HG03457 (cell line): Measurements from ENCODE around the gene TLE3.
"Not testable (repeated sequence)": the region's sequence is repeated elsewhere in the genome, so short reads cannot be mapped to it uniquely, and the experiment has no call there.

ENCODE experiments used
- ATAC-seq: cut with Tn5 transposase; IDR thresholded peaks from one replicate; pipeline ENCODE4 v1.9.1; 2021; ENCODE audit warnings: moderate number of reproducible peaks; ENCODE audit not compliant: unreplicated experiment

Gene TLE3

GRCh38 chr15:70097321-70098152 is at the start of gene TLE3:
Gene TLE3, minus strand, starts transcription at chr15:70097917. Its CDS starts 1,119 bp downstream, at chr15:70096798.
- ATAC-seq: peak; percentile 30

DNA sequence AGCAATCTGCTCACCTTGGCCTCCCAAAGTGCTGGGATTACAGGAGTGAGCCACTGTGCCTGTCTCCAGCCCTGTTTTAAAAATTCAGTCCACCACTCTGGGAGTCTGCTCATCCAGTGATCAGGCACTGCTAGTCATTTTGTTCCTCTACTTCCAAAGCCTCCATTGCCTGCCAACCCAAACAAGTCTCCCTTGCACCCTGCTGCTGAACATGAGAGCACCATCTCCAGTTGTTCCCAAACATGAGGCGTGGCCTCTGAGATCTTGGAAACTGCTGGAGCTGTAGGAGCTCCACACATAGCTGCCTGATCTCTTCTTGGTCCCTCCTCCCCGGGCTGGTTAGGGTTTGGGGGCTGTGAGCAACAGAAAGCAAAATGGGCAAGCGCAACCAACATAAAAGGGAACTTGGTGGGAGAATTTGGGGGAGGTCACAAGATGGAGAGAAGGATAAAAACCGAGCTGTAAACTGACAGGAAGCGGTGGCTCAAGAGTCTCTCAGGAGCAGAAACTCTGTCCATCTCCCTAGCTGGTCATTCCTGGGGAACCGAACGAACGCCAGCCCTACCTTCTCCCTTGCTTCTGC is 49.6 kb upstream of the TLE3 start:
- ATAC-seq: no peak

- no peak for ATAC-seq
Measured at GRCh38 chr15:70146771-70147170, 49.1 kb upstream of the TLE3 start.

GRCh38 chr15:70146162-70146561 is 48.4 kb upstream of the TLE3 start:
- no peak for ATAC-seq

DNA sequence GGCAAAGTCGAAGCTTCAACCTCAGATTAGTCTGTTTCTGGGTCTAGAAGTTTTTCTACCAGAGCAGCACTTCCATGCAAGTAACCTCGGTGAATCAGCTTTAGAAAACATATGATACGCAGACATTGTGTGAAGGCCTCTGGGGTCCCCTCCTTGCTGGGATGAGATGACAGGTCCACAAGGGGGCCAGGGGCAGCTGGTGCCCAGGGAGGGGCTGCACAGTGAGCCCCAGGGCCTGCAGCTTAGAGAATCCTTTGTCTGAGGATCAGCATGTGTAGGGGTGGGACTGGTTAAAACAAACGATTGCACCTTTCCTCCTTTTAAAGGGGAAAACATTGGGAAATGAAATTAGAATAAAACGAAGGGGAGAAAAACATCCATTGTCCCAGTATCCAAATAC is 47.5 kb upstream of the TLE3 start:
- no peak for ATAC-seq

GRCh38 chr15:70142322-70143191 is 44.8 kb upstream of the TLE3 start:
- ATAC-seq: no peak

DNA sequence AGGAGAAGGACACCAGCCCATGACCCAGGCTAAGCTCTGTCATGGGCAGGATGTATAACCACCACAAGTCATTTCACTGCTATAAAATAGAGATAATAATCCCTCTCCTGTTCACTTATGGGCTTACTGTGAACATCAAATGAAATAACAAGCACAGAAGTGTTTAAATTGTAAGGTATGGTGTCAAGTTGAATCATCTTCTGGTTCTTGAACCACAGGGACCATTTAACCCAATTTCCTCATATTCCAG is 44.3 kb upstream of the TLE3 start:
- ATAC-seq: no peak

- no peak for ATAC-seq
Measured at GRCh38 chr15:70141376-70142071, 43.8 kb upstream of the TLE3 start.

DNA sequence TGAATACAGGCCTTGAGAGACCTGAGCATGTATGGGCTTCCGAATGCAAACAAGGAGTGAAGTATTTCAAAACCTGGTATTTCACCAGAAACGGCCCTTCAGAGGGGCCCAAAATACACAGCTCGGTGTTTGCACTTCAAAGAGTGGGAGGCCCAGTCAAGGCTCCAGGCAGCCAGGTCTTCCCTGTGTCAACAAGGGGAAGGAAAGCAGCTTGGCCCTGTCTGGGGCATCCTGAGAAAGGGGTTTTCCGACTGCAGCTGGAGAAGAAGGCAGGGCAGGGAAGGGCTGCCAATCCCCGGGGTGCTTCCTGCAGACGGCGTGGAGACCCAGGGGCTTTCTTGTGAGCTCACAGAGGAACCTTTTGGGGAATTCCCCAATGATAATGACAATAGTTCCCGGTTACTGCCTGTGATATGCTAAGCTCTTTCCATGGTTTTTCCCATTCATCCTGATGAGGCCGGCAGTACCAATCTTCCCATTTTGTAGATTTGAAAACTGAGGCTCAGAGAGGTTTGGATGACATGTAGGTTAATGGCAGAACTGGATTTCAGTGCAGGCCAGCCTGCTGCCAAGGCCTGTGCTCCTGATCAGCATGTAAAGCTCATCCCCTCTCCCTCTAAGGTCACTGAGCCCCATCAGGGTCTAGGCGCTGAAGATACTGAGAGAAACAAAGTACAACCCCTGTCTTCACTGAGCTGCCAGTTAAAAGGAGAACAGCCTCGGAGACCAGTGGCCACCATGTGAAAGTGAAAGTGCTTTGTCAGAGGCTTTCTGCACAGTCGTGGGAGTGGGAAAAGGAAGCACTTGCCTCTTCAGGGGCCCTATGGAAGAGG is 43.0 kb upstream of the TLE3 start:
- no peak for ATAC-seq

DNA sequence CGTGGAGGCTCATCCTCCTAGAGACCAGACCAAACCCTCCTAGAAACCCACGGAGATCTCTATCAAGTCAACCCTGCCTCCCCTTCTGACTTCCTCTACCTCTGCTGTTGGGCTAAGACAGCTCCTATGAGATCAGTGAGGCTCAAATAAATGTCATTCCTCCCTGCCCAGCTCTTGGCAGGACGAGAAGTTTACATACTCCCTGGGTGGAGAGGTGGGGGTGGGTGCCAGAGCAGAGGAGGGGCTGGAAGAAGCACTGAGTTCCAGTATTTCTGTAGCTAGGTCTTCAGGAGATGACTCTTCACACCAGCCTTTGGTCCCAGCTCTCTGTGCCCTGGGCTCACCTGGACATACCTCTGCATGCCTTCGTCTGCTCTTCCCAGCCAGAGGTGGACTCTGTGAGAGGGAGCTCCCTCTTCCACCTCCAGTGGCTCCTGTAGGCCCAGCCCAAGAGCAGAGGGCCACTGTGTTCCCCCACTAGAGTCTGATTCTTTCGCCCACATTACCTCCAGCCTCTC is 42.4 kb upstream of the TLE3 start:
- no peak for ATAC-seq

DNA sequence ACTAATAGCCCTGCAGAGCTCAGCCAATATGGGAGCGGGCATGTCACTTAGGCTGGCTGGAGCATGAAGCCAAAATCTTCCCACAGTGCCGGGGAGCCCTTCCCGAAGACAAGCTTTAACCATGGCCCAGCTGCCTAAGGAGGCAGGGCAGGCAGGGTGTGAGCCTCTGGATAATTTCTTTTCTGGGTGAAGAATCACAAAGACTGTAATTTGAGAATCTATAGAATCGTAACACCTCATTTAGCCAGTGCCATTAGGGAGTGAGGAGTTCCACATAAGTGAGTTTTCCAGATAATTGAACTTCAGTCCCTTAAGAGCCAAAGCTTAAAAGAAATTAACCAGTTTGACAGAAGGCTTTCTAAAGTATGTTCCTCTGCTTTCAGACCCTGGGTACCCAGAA is 40.2 kb upstream of the TLE3 start:
- ATAC-seq: no peak

GRCh38 chr15:70137021-70137420 is 39.3 kb upstream of the TLE3 start:
- ATAC-seq: not testable (repeated sequence)

DNA sequence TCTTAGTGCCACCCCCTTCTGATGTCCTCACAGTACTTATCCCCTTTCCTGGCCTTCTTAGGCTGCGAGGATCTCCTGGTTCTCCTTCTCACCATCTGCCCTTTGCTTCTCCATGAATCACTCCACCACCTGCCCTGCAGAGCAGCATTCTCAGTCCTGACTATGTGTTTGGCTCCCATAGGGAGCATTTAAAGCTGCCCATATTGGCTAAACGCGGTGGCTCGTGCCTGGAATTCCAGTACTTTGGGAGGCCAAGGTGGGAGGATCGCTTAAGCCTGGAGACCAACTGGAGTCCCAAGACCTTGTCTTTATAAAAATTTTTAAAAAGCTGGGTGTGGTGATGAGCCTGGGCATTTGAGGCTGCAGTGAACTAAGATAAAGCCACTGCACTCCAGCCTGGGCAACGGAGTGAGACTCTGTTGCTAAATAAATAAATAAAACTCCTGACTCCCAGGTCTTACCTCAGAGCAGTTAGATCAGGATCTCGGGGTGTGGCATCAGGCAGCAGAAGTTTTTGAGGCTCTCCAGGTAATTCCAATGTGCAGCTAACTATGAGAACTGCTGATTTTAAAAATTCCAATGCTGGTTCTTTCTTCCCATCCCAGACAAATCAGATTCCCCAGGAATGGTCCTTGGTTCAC is 36.2 kb upstream of the TLE3 start:
- no peak for ATAC-seq

- ATAC-seq: no peak
Measured at GRCh38 chr15:70133296-70133695, 35.6 kb upstream of the TLE3 start.

GRCh38 chr15:70132571-70132970 is 34.9 kb upstream of the TLE3 start:
- ATAC-seq: no peak

GRCh38 chr15:70132139-70132538 is 34.4 kb upstream of the TLE3 start:
- no peak for ATAC-seq

DNA sequence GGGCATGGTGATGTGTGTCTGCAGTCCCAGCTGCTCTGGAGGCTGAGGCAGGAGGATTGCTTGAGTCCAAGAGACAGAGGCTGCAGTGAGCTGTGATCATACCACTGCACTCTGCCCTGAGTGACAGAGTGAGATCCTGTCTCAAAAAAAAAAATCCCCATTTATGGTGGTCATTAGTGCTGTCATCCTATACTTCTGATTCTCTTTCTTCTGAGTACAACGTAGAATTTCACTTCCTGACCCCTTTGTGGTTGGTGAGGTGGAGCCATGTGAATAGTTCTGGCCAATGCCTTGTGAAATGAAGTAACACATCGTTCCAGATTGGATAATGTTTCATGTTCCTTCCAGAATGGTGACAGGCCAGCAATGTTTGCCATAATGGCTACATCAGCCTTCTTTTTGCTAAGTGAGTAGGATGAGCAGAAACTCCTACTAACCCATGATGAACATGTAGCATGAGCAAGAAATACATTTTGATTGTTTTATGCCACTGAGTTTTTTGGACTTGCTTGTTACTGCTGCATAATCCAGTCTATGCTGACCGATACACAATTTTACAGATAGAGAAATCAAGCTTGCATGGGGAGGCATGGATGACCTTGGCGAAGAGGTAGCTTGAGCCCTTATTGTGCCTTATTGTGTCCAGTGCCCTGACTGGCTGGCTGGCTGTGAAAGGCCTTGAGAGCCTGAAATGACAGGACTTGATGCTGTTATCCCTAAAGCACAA is 30.9 kb upstream of the TLE3 start:
- ATAC-seq: no peak

- ATAC-seq: no peak
Measured at GRCh38 chr15:70127770-70128413, 30.2 kb upstream of the TLE3 start.
